OCI-LY1 (cell line): ENCODE measurements around the gene RAB10.

Experiments
- EZH2 ChIP-seq: fragments of 200-600 bp; sonication (generic), shearing (Covaris generic); IDR thresholded peaks from 2 replicates; pipeline ENCODE4 v1.8.0; 2017; ENCODE audit warnings: borderline replicate concordance, mixed run types, mild to moderate bottlenecking, antibody characterized with exemption, low read length, moderate library complexity, mixed read lengths
- TF ChIP-seq, protein P1 (sequence below): fragments of 200-600 bp; sonication (generic), shearing (Covaris generic); IDR thresholded peaks from 2 replicates; pipeline ENCODE4 v1.5.1; 2017; ENCODE audit warnings: mild to moderate bottlenecking, antibody characterized with exemption, low read length, moderate library complexity, mixed read lengths

DNA sequence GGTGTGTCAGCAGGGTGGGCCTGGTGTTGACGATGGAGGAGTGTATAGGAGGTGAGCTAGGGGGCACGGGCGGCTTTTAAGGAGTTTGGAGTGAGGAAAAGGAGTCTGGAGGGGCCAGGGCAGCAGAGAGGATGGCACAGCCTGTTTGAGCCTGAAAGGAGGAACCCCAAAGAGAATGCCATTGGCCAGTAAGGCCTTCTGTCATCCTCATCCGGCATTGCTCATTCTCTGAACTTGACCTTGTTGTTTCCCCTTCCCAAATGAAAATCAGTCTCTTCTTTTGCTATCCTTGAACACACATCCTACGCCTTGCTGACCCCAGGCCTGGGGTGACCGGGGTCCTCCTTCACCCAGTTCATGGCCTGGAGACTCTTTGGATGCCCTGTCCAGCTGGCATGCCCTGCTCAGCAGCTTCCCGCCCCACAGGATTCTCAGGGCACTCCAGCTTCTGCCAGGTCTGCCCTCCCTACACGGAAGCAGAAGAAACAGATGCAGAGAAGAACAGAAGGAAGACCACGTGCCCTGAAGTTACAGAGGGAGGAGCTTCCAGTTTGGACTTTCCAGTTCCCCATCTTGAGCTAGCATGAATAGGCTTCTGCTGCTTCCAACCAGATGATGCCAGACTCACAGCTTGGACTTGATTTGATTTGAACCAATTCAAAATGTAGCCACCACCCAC is 31.1 kb upstream of the RAB10 start:
- TF ChIP-seq, protein P1, sequence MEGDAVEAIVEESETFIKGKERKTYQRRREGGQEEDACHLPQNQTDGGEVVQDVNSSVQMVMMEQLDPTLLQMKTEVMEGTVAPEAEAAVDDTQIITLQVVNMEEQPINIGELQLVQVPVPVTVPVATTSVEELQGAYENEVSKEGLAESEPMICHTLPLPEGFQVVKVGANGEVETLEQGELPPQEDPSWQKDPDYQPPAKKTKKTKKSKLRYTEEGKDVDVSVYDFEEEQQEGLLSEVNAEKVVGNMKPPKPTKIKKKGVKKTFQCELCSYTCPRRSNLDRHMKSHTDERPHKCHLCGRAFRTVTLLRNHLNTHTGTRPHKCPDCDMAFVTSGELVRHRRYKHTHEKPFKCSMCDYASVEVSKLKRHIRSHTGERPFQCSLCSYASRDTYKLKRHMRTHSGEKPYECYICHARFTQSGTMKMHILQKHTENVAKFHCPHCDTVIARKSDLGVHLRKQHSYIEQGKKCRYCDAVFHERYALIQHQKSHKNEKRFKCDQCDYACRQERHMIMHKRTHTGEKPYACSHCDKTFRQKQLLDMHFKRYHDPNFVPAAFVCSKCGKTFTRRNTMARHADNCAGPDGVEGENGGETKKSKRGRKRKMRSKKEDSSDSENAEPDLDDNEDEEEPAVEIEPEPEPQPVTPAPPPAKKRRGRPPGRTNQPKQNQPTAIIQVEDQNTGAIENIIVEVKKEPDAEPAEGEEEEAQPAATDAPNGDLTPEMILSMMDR = no peak
- no peak for TF ChIP-seq EZH2
